IMR-90 (cell line): ENCODE results near the gene PPP6R3. TPM values are rescaled to one million over a fixed set of nuclear protein-coding genes. Genes with fewer than 3 reads are reported as not detected.
"Not testable (repeated sequence)": the region's sequence is repeated elsewhere in the genome, so short reads cannot be mapped to it uniquely, and the experiment has no call there.

Source experiments
- ATAC-seq: fragments of 200-7000 bp; cut with Tn5 transposase; 2 replicates; pipeline ENCODE4 v1.9.1; 2020; ENCODE audit warnings: low read depth, mild to moderate bottlenecking, moderate library complexity
- BruUV-seq: library from RNA; stranded (reverse); fragments of 400-500 nt; replicated peaks from 2 replicates; lab custom pipeline; 2021; lab: Mats Ljungman, UMichigan
- CTCF ChIA-PET: fragments of 300-600 bp; formaldehyde crosslinking; extraction: SDS; loops from one replicate; lab custom pipeline; 2021; ENCODE audit warnings: antibody characterized with exemption; lab: Yijun Ruan, JAX
- POLR2A ChIA-PET: fragments of 300-600 bp; sonication (Branson Sonifier 250); formaldehyde crosslinking; loops from one replicate; lab custom pipeline; 2022; ENCODE audit warnings: antibody characterized with exemption; ENCODE audit not compliant: unreplicated experiment; lab: Charles Lee
- DNase-seq: peaks from one replicate; pipeline ENCODE4 v3.0.0; 2013
- H2AFZ ChIP-seq: replicated peaks from 2 replicates; pipeline ENCODE3; 2013; ENCODE audit warnings: low read length, mild to moderate bottlenecking; ENCODE audit not compliant: poor library complexity
- H2AK5ac ChIP-seq: 2 replicates; pipeline ENCODE4 v1.6.1; 2013; ENCODE audit warnings: low read depth, low read length, inconsistent platforms
- H2AK9ac ChIP-seq: replicated peaks from 2 replicates; pipeline ENCODE3; 2013; ENCODE audit warnings: mild to moderate bottlenecking, low read depth, low read length, moderate library complexity; ENCODE audit not compliant: poor library complexity
- H2BK120ac ChIP-seq: 2 replicates; pipeline ENCODE4 v1.6.1; 2013; ENCODE audit warnings: low read depth, low read length, inconsistent platforms
- H2BK15ac ChIP-seq: 3 replicates; pipeline ENCODE4 v1.6.1; 2013; ENCODE audit warnings: low read depth, low read length, inconsistent platforms
- H2BK20ac ChIP-seq: 2 replicates; pipeline ENCODE4 v1.6.1; 2013; ENCODE audit warnings: low read depth, mild to moderate bottlenecking, inconsistent platforms, low read length, moderate library complexity
- H2BK5ac ChIP-seq: 2 replicates; pipeline ENCODE4 v1.6.1; 2013; ENCODE audit warnings: mild to moderate bottlenecking, low read depth, low read length, inconsistent platforms; ENCODE audit not compliant: poor library complexity, severe bottlenecking
- H3K14ac ChIP-seq: replicated peaks from 2 replicates; pipeline ENCODE4 v1.6.1; 2013; ENCODE audit warnings: low read depth, low read length, inconsistent platforms
- H3K18ac ChIP-seq: 2 replicates; pipeline ENCODE4 v1.6.1; 2013; ENCODE audit warnings: low read depth, low read length, control low read depth
- H3K23ac ChIP-seq: 2 replicates; pipeline ENCODE4 v1.6.1; 2013; ENCODE audit warnings: low read depth, low read length, inconsistent platforms
- H3K27ac ChIP-seq: 2 replicates; pipeline ENCODE4 v1.5.1; 2013; ENCODE audit warnings: mild to moderate bottlenecking, control low read depth, low read length; ENCODE audit not compliant: insufficient read depth
- H3K27me3 ChIP-seq: 2 replicates; pipeline ENCODE4 v1.6.1; 2013; ENCODE audit warnings: low read length; ENCODE audit not compliant: control insufficient read depth, insufficient read depth
- H3K36me3 ChIP-seq: 2 replicates; pipeline ENCODE4 v1.6.1; 2013; ENCODE audit warnings: low read length, mixed read lengths; ENCODE audit not compliant: control insufficient read depth, insufficient read depth
- H3K4ac ChIP-seq: 2 replicates; pipeline ENCODE4 v1.6.1; 2013; ENCODE audit warnings: low read depth, low read length, inconsistent platforms
- H3K4me1 ChIP-seq: 2 replicates; pipeline ENCODE4 v1.6.1; 2013; ENCODE audit warnings: low read length, mixed read lengths; ENCODE audit not compliant: control insufficient read depth, insufficient read depth
- H3K4me2 ChIP-seq: 2 replicates; pipeline ENCODE4 v1.6.1; 2013; ENCODE audit warnings: low read depth, mild to moderate bottlenecking, control low read depth, low read length, moderate library complexity
- H3K4me3 ChIP-seq: 2 replicates; pipeline ENCODE4 v1.5.1; 2013; ENCODE audit warnings: low read depth, mild to moderate bottlenecking, control low read depth, low read length, moderate library complexity; ENCODE audit not compliant: insufficient read depth
- H3K56ac ChIP-seq: 2 replicates; pipeline ENCODE4 v1.6.1; 2013; ENCODE audit warnings: low read length, inconsistent platforms; ENCODE audit not compliant: insufficient read depth; ENCODE audit errors: extremely low read depth
- H3K79me1 ChIP-seq, 2 experiments: 2 replicates each; pipeline ENCODE4 v1.6.1; 2013; ENCODE audit warnings: low read length in 2 of 2, inconsistent platforms in 1 of 2, low read depth in 1 of 2
- H3K9ac ChIP-seq: 2 replicates; pipeline ENCODE4 v1.6.1; 2013; ENCODE audit warnings: low read depth, low read length, control low read depth
- H3K9me1 ChIP-seq: 2 replicates; pipeline ENCODE4 v1.6.1; 2013; ENCODE audit warnings: low read length, inconsistent platforms; ENCODE audit not compliant: insufficient read depth
- H3K9me3 ChIP-seq: 2 replicates; pipeline ENCODE4 v1.6.1; 2013; ENCODE audit warnings: low read length; ENCODE audit not compliant: control insufficient read depth, insufficient read depth
- H4K20me1 ChIP-seq: 2 replicates; pipeline ENCODE4 v1.6.1; 2013; ENCODE audit warnings: low read length, inconsistent platforms; ENCODE audit not compliant: insufficient read depth
- H4K5ac ChIP-seq: 2 replicates; pipeline ENCODE4 v1.6.1; 2013; ENCODE audit warnings: mild to moderate bottlenecking, low read depth, low read length, control low read depth
- H4K8ac ChIP-seq, 2 experiments: 2 replicates each; pipeline ENCODE4 v1.6.1; 2013; ENCODE audit warnings: low read depth in 2 of 2, low read length in 2 of 2, control low read depth in 1 of 2, inconsistent platforms in 1 of 2
- H4K91ac ChIP-seq: 2 replicates; pipeline ENCODE4 v1.6.1; 2013; ENCODE audit warnings: low read depth, low read length, inconsistent platforms; ENCODE audit not compliant: insufficient read depth
- WGBS, 2 experiments: methylation state at CpG; one replicate each; pipeline versions ENCODE4 v1.1.5 to v1.1.7; 2013; ENCODE audit warnings: missing lambda C conversion rate in 2 of 2; ENCODE audit not compliant: insufficient read length in 1 of 2; ENCODE audit errors: extremely low coverage in 2 of 2; 5-methylcytosine and 5-hydroxymethylcytosine counted together
- dilution Hi-C: fragments of 300-500 bp; cut with HindIII; formaldehyde crosslinking; loops from one replicate; pipeline ENCODE4 v1.14.3; 2018; ENCODE audit warnings: low sequenced_read_pairs; ENCODE audit not compliant: unreplicated experiment
- in situ Hi-C: fragments of 300-500 bp; cut with MboI; formaldehyde crosslinking; loops from 3 replicates; pipeline ENCODE4 v1.14.3; 2019; ENCODE audit warnings: low sequenced_read_pairs, inconsistent platforms, mixed read lengths
- intact Hi-C: fragments of 100-400 bp; cut with micrococcal nuclease; formaldehyde crosslinking; loops from 2 replicates; pipeline ENCODE4 v1.10.0; 2022
- polyA plus RNA-seq, 3 experiments: library from polyadenylated mRNA; depleted of rRNA; stranded (reverse); fragments of >200 nt; gene quantifications; 2 replicates each; pipeline ENCODE4 v1.2.3, GENCODE V29; 2012; ENCODE audit warnings: low replicate concordance in 1 of 3
- total RNA-seq: library from RNA; depleted of rRNA; stranded (reverse); fragments of >200 nt; gene quantifications from 2 replicates; pipeline ENCODE4 v1.2.3, GENCODE V29; 2012

The PPP6R3 gene
- total and polyA plus RNA-seq, 2 of the 4 experiments (the other 2 are of a cell fraction) = 29.0 to 123 TPM

DNA sequence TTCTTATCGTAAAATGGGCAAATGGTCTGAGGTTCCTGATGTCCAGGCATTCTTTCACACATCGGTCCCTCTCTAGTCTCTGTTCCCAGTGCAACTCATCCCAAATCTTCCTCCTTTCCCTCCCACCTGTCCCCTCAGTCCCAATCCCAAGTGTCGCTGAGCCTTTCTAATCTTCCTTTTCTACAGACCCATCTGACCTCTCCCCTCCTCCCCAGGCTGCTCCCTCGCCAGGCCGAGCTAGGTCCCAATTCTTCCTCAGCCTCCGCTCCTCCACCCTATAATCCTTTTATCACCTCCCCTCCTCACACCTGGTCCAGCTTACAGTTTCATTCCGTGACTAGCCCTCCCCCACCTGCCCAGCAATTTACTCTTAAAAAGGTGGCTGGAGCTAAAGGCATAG lies 174.6 kb downstream of the PPP6R3 start:
- dilution Hi-C loops = not testable (repeated sequence)

DNA sequence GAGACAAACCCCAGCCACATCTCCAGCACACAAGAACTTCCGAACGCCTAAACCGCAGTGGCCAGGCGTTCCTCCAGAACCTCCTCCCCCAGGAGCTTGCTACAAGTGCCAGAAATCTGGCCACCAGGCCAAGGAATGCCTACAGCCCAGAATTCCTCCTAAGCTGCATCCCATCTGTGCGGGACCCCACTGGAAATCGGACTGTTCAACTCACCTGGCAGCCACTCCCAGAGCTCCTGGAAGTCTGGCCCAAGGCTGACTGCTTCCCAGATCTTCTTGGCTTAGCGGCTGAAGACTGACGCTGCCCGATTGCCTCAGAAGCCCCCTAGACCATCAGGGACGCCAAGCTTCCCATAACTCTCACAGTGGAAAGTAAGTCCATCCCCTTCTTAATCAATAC lies 175.3 kb downstream of the PPP6R3 start:
- intact Hi-C loops = not testable (repeated sequence)

More for the DNA sequence above, 174.6 kb downstream of the PPP6R3 start:
- 93 to 100% methylated on average over 1 to 2 of the region's 7 CpGs for WGBS, 2 experiments
- H2AFZ ChIP-seq, H3K23ac ChIP-seq, H2BK15ac ChIP-seq, DNase-seq, H3K4me2 ChIP-seq, H4K91ac ChIP-seq, H3K56ac ChIP-seq, H3K14ac ChIP-seq, H4K8ac ChIP-seq, CTCF ChIA-PET, intact Hi-C loops, H4K5ac ChIP-seq, POLR2A ChIA-PET, H3K9me1 ChIP-seq, in situ Hi-C loops, H3K18ac ChIP-seq, H3K9me3 ChIP-seq, H2AK5ac ChIP-seq, H2AK9ac ChIP-seq, H3K36me3 ChIP-seq, ATAC-seq, H2BK120ac ChIP-seq, H2BK20ac ChIP-seq, H2BK5ac ChIP-seq, H4K20me1 ChIP-seq, H3K27me3 ChIP-seq, H3K4me3 ChIP-seq, BruUV-seq, H3K4me1 ChIP-seq, H3K79me1 ChIP-seq, H3K4ac ChIP-seq, H3K9ac ChIP-seq, H3K27ac ChIP-seq: not testable (repeated sequence)

More for the DNA sequence above, 175.3 kb downstream of the PPP6R3 start:
- H2BK20ac ChIP-seq, H2AK9ac ChIP-seq, H3K4me2 ChIP-seq, H3K27ac ChIP-seq, DNase-seq, H3K79me1 ChIP-seq, H3K14ac ChIP-seq, H3K23ac ChIP-seq, H4K91ac ChIP-seq, H2AFZ ChIP-seq, H2BK120ac ChIP-seq, H3K4me1 ChIP-seq, H2BK15ac ChIP-seq, H2AK5ac ChIP-seq, H4K5ac ChIP-seq, POLR2A ChIA-PET, CTCF ChIA-PET, H3K9ac ChIP-seq, H3K36me3 ChIP-seq, dilution Hi-C loops, ATAC-seq, H3K9me3 ChIP-seq, H4K8ac ChIP-seq, H3K4me3 ChIP-seq, H3K9me1 ChIP-seq, H3K56ac ChIP-seq, BruUV-seq, H3K18ac ChIP-seq, H4K20me1 ChIP-seq, in situ Hi-C loops, H2BK5ac ChIP-seq, H3K4ac ChIP-seq: not testable (repeated sequence)
- 83% methylated on average over 2 of the region's 10 CpGs; no CpG with 5 or more reads in 1 of the 2 experiments for WGBS, 2 experiments
- peaks cover 14% of the 10 kb centered on the region for H3K27me3 ChIP-seq
